Kidney (tissue), 14 donors: ENCODE data around the gene AMZ1. TPM values are rescaled to one million over a fixed set of nuclear protein-coding genes. Genes with fewer than 3 reads are reported as not detected.

Source experiments
- DNase-seq, 5 donors: peaks; one replicate each; pipeline ENCODE4 v3.0.0-alpha.2; 2013 to 2020
- FAIRE-seq: peaks from 2 replicates; lab custom pipeline; 2012; peaks lifted over from hg19 to GRCh38; lab: Jason Lieb, UNC
- H3K27ac ChIP-seq, 2 donors: one replicate each; pipeline ENCODE4 v1.7.0; 2013; ENCODE audit warnings: low read depth in 2 of 2, low read length in 2 of 2, inconsistent platforms in 1 of 2
- H3K27me3 ChIP-seq: one replicate; pipeline ENCODE4 v1.7.1; 2013; ENCODE audit warnings: low read length, inconsistent platforms; ENCODE audit not compliant: control insufficient read depth, insufficient read depth
- H3K36me3 ChIP-seq, 3 donors: one replicate each; pipeline versions ENCODE4 v1.7.0 to v1.7.1; 2013; ENCODE audit warnings: low read length in 3 of 3, control low read depth in 1 of 3, inconsistent platforms in 1 of 3; ENCODE audit not compliant: insufficient read depth in 3 of 3, control insufficient read depth in 2 of 3
- H3K4me1 ChIP-seq, 3 donors: one replicate each; pipeline versions ENCODE4 v1.7.0 to v1.7.1; 2013; ENCODE audit warnings: low read length in 3 of 3, inconsistent platforms in 1 of 3, low read depth in 1 of 3; ENCODE audit not compliant: control insufficient read depth in 2 of 3, insufficient read depth in 2 of 3
- H3K4me3 ChIP-seq, 3 donors: one replicate each; pipeline versions ENCODE4 v1.7.0 to v1.8.1; 2013; ENCODE audit warnings: low read length in 3 of 3, control low read depth in 1 of 3, inconsistent platforms in 1 of 3
- H3K9ac ChIP-seq, 3 donors: one replicate each; pipeline versions ENCODE4 v1.7.0 to v1.7.1; 2013; ENCODE audit warnings: low read length in 3 of 3, control low read depth in 1 of 3, inconsistent platforms in 1 of 3
- H3K9me3 ChIP-seq, 3 donors: one replicate each; pipeline versions ENCODE4 v1.7.0 to v1.7.1; 2013; ENCODE audit warnings: low read length in 3 of 3, control low read depth in 1 of 3, inconsistent platforms in 1 of 3; ENCODE audit not compliant: control insufficient read depth in 2 of 3, insufficient read depth in 1 of 3
- CTCF ChIP-seq: IDR thresholded peaks from 3 replicates; pipeline ENCODE4 v1.5.1; 2012; ENCODE audit warnings: mild to moderate bottlenecking, moderate library complexity, borderline replicate concordance; ENCODE audit not compliant: insufficient read depth; ENCODE audit errors: extremely low read depth
- intact Hi-C: fragments of 100-400 bp; cut with DNase I; formaldehyde crosslinking; loops from one replicate; pipeline ENCODE4 v1.11.1; 2022
- polyA plus RNA-seq: library from polyadenylated mRNA; stranded (reverse); fragments of 350-450 nt; fragmentation: Illumina TruSeq; extraction: RNeasy Lipid Tissue Mini Kit (QIAGEN cat#74804); gene quantifications from one replicate; pipeline ENCODE4 v1.2.3, GENCODE V29; 2014; ENCODE audit warnings: low read depth, low replicate concordance; ENCODE audit not compliant: insufficient read depth
- total RNA-seq: library from RNA; stranded (reverse); fragmentation: NEBNext Ultra II Directional; extraction: Animal tissue kit (Norgen Biotek cat#: 25700); gene quantifications from one replicate; pipeline ENCODE4 v1.2.1, GENCODE V29; 2021
- donor health status: control.
- donor health status: control.
- donor health status: control.
- donor health status: control.
- donor health status: control.
- donor health status: DM: yes; HTN: yes; CAD: no.
- donor health status: Normal renal cell carcinoma (clear cell type).

Gene AMZ1
- total and polyA plus RNA-seq, 2 donors from 2014 or later, result 0.16 TPM; not detected in 1

DNA sequence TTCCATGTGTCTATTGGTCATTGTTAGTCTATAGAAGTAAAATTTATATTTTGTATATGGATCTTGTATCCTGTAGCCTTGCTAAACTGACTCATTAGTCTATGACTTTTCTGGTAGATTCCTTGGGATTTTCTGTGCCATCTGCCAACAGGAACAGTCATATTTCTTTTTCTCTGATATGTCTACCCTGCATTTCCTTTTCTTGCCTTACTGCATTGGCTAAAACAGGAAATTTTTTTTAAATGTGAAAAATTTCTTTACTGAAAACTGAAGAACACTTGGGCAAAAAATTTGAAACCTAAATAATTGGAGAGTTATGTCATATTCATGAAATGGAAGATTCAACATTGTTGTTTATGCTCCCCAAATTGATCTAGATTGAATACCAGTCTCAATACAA is 67.5 kb downstream of the AMZ1 start:
- intact Hi-C loops, result no loop called here
- Histone ChIP-seq H3K4me3 (no peak overlapping the region), H3K27me3 (no peaks in the 10 kb centered on the region), H3K9ac (no peak overlapping the region), H3K36me3 (no peaks in the 10 kb centered on the region), H3K27ac (no peak overlapping the region), H3K9me3 (no peaks in the 10 kb centered on the region), H3K4me1 (peaks cover 0 to 16% (median 2%) of the 10 kb centered on the region in 3 donors)
- DNase-seq (no peak), FAIRE-seq (no peak)
- no peak for TF ChIP-seq CTCF

DNA sequence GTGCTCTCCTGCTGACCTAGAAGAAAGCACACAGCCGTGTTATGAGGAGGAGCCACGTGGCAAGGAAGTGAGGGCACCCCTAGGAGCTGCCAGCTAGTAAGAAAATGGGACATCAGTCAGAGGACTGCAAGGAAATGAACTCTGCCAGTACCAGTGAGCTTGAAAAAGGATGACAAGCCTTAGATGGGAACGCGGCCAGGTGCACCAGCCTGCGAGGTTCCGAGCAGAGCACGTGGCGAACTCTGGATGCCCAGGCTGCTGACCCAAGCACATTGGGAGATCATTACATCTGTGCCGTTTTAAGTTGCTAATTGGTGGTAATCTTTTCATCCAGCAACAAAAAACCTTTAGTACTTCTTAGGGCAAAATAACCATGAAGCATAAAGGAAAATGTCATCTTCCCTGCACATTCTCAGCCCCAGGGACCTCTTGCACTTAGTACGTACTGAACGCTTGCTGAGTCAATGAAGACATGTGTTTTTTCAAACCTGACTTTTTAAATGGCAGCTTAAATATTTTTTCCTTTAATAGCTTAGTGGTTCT is 69.4 kb downstream of the AMZ1 start:
- Histone ChIP-seq H3K4me3 (no peak overlapping the region), H3K36me3 (no peaks in the 10 kb centered on the region), H3K9me3 (no peaks in the 10 kb centered on the region), H3K27ac (peak overlapping the region; percentile 18 to 46), H3K9ac (no peak overlapping the region), H3K4me1 (peaks cover 2 to 28% (median 7%) of the 10 kb centered on the region in 3 donors), H3K27me3 (no peaks in the 10 kb centered on the region)
- no peak for DNase-seq
- TF ChIP-seq CTCF, result no peak
- FAIRE-seq, result no peak
- intact Hi-C loops, result no loop called here

DNA sequence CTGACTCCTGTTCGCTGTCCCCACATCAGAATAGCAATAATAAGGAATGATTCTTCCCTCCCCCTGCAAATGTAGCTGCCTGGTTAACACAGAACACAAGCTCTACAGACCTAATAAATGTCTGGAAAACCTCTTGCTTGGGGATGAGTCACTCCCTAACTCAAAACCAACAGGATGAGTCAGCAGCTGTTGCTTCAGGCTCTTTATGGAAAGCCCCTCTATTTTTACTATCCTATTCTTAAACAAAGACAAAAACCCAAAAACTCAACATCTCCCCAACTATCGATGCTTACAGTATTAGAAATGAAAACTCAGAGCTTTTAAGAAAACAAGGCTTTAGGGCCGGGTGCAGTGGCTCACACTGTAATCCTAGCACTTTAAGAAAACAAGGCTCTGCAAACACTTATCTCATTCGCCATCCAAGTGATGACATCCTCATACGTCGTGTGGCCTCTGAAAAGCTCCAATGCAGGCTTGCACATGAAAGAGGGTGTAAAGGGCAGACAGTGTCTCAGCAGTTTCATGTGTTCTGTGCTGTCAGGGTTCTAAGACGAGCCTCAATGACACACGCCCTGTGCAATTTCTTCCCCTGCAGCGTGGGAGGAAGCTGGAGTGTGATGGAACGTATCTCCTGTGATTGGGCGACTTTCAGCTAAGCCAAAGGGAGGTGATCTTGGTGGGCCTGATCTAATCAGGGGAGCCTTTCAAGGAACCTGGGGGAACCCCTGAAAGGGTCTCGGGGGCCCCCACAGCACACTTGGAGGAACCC is 70.1 kb downstream of the AMZ1 start:
- DNase-seq, result peak in 2 of 5 donors; percentile 40 to 54

More for the DNA sequence above, 70.1 kb downstream of the AMZ1 start:
- peaks cover 2 to 28% (median 7%) of the 10 kb centered on the region in 3 donors for H3K4me1 ChIP-seq
- H3K9ac ChIP-seq, result no peak overlapping the region
- peak overlapping the region; percentile 46 to 76 for H3K27ac ChIP-seq
- no peaks in the 10 kb centered on the region for H3K36me3 ChIP-seq
- no peaks in the 10 kb centered on the region for H3K9me3 ChIP-seq
- H3K4me3 ChIP-seq, result no peak overlapping the region
- H3K27me3 ChIP-seq, result no peaks in the 10 kb centered on the region
- TF ChIP-seq CTCF, result no peak
- FAIRE-seq, result no peak
- intact Hi-C loops, result no loop called here
